Epidermal melanocyte (primary cell): ENCODE measurements around the gene PHLPP2.

Experiments
- DNase-seq: peaks from one replicate; pipeline ENCODE4 v3.0.0; 2011; ENCODE audit warnings: low spot score; ENCODE audit not compliant: insufficient read length

The PHLPP2 gene

GRCh38 chr16:71671165-71671564 lies 53.3 kb downstream of the PHLPP2 start:
- DNase-seq, result no peak

DNA sequence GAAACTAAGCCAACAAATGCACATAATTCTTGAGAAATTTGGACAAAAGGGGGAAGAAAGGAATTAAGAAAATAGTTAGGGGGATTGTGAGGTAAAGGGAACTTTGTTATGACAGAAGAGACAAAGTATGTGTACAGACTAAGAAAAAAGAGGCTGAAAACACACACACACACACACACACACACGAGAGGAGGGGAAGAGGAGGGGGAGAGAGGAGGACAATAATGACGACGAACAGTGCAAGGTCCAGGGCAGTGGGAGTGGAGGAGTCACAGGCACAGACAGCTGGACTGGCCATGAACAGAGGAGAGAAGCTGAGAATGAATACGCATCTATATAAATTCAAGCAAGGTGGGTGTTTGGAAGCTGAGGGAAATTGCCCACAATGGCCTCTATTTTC lies 54.0 kb downstream of the PHLPP2 start:
- no peak for DNase-seq

DNA sequence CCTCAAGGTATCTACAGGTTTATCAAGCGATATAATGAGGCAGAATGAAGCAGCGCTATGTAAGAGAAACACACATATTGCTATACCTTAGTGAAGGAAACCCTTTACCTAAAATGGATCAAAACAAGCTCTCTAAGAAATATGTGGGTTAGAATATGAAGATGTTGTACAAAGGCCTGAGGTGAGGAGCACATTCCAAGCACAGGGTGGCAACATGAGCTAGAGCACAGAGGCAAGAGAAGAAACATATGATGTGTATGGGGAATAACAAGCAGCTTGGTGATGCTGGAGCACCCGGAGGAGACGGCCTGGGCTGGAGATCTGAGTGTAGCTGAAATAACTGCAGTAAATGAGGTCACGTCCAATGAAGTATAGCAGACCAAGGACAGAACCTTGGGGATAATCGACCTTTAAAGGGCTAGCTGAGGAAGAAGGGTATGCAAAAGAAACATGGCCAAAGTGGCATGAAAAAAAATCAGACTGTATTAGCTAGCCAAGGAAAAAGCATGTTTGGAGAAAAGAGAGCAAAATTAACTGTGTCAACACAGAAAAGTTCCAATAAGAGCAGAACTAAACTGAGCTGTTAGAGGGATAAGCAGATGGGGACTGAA lies 54.5 kb downstream of the PHLPP2 start:
- DNase-seq, result no peak

- DNase-seq, result no peak
These were observed 57.4 kb downstream of the PHLPP2 start for GRCh38 chr16:71666928-71667707.

GRCh38 chr16:71666264-71666663 lies 58.2 kb downstream of the PHLPP2 start:
- no peak for DNase-seq

DNA sequence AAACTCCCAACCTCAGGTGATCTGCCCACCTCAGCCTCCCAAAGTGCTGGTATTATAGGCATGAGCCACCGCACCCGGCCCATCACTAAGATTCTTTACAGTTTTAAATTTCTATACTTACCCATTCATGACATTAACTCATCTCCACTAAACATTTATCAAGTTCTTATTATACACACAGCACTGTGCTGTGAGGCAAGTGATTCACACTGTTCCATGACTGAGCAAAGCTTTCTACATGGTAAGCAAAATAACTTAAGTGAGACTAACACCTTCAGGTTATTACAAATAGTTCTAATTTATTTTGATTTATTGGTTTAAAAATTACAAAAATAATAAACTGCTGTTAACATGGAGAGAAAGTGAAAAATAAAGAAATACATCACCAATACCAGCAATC lies 65.0 kb downstream of the PHLPP2 start:
- DNase-seq, result no peak

DNA sequence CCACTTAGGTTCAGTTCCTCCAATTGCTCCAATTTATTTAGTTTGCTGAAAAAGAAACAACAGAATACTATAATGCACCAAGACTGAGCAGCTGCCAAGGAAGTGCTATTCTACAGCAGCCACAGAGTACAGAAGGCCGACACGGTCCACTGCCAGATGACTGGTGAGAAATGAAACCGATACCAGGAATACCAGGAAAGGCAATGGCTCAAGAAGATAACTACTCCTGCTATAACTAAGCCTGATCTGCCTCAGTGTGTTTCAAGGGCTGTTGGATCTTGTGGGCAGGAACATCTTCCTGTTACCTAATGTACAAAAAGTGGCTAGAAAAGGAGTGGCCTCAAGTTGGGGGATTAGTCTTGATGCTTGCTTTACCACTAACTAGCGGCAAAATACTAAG lies 65.7 kb downstream of the PHLPP2 start:
- no peak for DNase-seq

DNA sequence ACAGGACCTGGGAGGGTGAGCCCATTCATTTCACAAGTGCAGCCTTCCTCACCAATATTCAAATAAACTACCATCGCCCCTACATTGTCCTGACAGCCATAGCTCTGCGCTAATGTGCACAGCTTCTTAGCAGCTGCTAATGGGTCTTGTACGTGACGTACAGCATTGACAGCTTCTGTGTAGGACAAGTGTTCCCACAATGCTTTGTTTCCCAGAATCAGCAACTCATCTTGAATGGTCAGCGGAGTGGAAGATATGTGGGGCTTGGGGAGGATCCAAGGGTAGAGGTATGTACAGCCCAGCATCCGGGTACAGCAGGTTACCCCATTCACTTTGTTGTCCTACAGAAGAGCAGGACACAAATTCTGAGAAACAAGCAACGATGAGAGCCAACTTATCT lies 74.8 kb downstream of the PHLPP2 start:
- no peak for DNase-seq

- DNase-seq, result no peak
These were observed 75.6 kb downstream of the PHLPP2 start for GRCh38 chr16:71648921-71649320.

DNA sequence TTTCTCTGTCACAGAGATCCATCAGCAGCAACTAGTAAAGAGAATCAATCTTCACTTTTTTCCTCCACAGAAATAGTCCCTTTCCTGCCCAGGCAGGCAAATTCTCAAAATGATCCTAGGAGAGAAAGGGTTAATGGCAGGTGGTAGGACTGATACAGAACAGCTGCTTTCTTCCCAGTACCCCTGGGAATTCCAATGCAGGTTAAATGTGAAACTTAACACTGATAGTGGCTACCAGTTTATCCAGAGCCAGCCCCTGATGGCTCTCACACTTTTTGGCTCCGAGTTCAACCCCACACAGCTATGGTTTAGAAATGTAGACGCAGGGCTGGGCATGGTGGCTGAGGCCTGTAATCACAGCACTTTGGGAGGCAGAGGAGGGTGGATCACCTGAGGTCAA lies 76.3 kb downstream of the PHLPP2 start:
- DNase-seq, result no peak

DNA sequence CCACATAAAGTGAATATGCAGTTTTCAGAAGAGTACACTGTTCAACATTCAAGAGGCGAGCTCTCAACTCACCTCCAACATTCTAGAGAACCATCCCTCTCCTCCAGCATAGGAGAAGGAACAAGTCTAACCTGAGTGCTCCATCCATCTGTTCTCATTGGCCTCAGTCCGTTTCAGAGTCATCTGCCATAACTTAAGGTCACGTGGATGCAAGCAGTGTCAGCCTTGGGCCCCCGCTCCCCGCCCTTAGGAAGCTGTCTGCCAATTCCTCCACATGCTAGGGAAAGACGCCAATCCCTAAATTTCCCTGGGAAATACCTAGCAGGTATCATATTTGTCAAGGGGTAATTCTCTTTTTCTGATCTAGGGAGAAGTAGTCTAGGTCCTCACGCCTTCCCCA lies 77.1 kb downstream of the PHLPP2 start:
- DNase-seq, result no peak

GRCh38 chr16:71645450-71645849 lies 79.1 kb downstream of the PHLPP2 start:
- no peak for DNase-seq

DNA sequence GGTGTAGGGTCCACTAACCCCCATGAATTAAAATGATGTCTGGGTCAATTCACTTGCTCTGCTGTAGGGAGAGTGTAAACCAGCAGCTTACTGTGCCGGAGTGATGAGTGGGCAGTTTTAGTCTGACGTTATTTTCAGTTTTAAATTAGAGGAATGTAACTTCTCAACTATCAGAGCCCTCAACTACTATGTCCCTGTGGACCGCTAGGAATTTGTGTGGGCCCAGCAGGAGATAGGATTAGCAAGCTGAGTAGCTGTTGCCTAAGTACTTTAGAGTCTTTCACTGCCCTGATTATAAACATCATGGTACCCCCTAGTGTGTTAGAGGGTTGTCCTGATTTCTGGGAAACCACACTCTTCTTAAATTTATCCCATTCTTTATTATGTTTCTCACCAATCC lies 87.1 kb downstream of the PHLPP2 start:
- DNase-seq, result no peak

GRCh38 chr16:71635632-71636031 lies 88.9 kb downstream of the PHLPP2 start:
- DNase-seq, result no peak

DNA sequence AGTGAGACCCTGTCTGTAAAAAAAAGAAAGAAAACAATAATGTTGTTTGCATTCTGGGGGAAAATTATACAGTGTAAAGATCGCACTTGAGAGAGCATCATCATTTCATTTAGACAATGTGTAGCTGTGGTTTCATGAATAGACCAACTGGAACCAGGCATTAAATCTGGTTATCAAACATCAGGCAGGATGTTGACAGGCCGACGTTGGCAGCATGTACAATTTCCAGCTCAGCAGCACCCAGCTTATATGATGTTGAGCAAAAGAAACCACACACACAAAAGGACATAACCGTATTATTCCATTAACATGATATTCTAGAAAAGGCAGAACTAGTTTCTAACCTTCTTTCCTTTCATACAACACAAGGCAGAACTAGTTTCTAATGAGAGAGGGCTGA lies 92.7 kb downstream of the PHLPP2 start:
- no peak for DNase-seq

GRCh38 chr16:71630808-71631207 lies 93.7 kb downstream of the PHLPP2 start:
- DNase-seq, result no peak

GRCh38 chr16:71629278-71630016 lies 95.1 kb downstream of the PHLPP2 start:
- no peak for DNase-seq

GRCh38 chr16:71628810-71629209 lies 95.7 kb downstream of the PHLPP2 start:
- DNase-seq, result no peak

GRCh38 chr16:71627731-71628181 lies 96.7 kb downstream of the PHLPP2 start:
- DNase-seq, result no peak

DNA sequence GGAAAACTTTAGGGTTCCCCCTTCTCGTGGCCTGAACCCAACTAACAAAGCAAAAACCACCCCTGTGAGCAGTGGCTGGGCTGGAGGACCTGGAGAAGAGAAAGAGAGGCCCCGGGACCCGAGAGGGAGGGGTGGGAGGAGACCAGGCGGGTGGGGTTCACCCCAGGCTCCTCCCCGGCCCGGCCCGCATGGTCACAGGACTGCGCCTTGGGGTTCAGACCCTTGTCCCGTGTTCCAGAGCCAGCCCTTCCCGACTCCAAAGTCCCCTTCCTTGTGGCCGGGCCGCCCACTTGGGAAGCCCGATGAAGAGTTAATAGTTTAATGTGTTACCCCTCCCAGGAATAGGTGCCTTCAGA lies 97.7 kb downstream of the PHLPP2 start:
- no peak for DNase-seq

DNA sequence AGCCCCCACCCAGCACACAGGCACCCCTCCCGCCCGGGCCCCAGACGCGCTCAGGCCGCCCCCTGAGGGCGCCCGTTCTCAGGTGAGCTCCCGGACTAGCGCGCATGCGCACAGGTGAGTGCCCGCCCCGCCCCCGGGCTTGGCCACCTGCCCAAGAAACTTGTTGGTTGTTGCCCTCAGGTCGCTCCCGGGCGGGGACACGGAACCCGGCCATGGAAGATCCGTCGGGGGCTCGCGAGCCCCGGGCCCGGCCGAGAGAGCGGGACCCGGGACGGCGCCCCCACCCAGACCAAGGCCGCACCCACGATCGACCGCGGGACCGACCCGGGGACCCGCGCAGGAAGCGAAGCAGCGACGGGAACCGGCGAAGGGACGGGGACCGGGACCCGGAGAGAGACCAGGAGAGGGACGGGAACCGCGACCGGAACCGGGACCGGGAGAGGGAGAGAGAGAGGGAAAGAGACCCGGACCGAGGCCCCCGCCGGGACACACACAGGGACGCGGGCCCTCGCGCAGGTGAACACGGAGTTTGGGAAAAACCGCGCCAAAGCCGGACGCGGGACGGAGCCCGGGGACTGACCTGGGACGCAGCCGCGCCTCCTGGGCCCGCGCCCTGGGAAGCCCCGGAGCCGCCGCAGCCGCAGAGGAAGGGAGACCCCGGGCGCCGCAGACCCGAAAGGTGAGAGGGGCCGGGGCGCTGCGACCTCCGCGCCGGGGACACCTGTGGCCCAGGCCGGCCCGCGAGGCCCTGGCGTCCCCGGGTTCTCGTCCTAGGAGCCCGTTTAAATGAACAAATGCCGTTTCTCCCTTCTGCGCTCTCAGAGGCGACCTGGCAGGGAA lies 98.3 kb downstream of the PHLPP2 start, which contains the start of gene MARVELD3:
TSS of gene MARVELD3 (plus strand) at position 167 of the 840 bp plus-strand sequence. CDS start at position 213, 46 bp downstream.
- DNase-seq, result no peak
